ENCODE data around the gene MAP3K12.

The MAP3K12 gene

GRCh38 chr12:53496752-53497032, 2.6 kb downstream of the MAP3K12 start:
- Histone ChIP-seq H4K20me1 (ENCODE audit: insufficient read depth) (no peaks in the 10 kb centered on the region), H3K36me3 (ENCODE audit: insufficient read depth) (no peaks in the 10 kb centered on the region), H3K27me3 (ENCODE audit: insufficient read depth, low read depth) (no peaks in the 10 kb centered on the region), H3K4me1 (ENCODE audit: low read depth, poor library complexity, severe bottlenecking) (peaks cover 49% of the 10 kb centered on the region), H3K79me2 (ENCODE audit: insufficient read depth, low read depth) (peaks cover 3% of the 10 kb centered on the region), H3K4me2 (no peak overlapping the region), H3K9ac (no peak overlapping the region), H3K4me3 (IDR thresholded peaks at IDR 0.05; ENCODE audit: insufficient read depth, low read depth, low read length) (no peak overlapping the region), H3K27ac (no peak overlapping the region), H2AFZ (ENCODE audit: low read depth) (no peak overlapping the region)
- no peak for TF ChIP-seq CTCF (conservative IDR thresholded peaks at IDR 0.05; ENCODE audit: low read depth, low read length)

GRCh38 chr12:53495903-53496751, 3.1 kb downstream of the MAP3K12 start:
- no peaks in the 10 kb centered on the region for H3K27me3 ChIP-seq (ENCODE audit: insufficient read depth, low read depth)
- no peak overlapping the region for H3K27ac ChIP-seq
- no peak overlapping the region for H3K9ac ChIP-seq
- H3K36me3 ChIP-seq (ENCODE audit: insufficient read depth), result no peaks in the 10 kb centered on the region
- TF ChIP-seq CTCF (conservative IDR thresholded peaks at IDR 0.05; ENCODE audit: low read depth, low read length), result no peak
- H4K20me1 ChIP-seq (ENCODE audit: insufficient read depth), result no peaks in the 10 kb centered on the region
- H3K79me2 ChIP-seq (ENCODE audit: insufficient read depth, low read depth), result no peaks in the 10 kb centered on the region
- H3K4me3 ChIP-seq (IDR thresholded peaks at IDR 0.05; ENCODE audit: insufficient read depth, low read depth, low read length), result no peak overlapping the region
- H2AFZ ChIP-seq (ENCODE audit: low read depth), result no peak overlapping the region
- H3K4me2 ChIP-seq, result no peak overlapping the region; the same call in 1 of the 2 replicates
- peaks cover 48% of the 10 kb centered on the region for H3K4me1 ChIP-seq (ENCODE audit: low read depth, poor library complexity, severe bottlenecking)

- Histone ChIP-seq H2AFZ (ENCODE audit: low read depth) (peak overlapping the region; percentile 90), H3K4me2 (peak overlapping the region; percentile 98), H4K20me1 (ENCODE audit: insufficient read depth) (no peaks in the 10 kb centered on the region), H3K79me2 (ENCODE audit: insufficient read depth, low read depth) (no peaks in the 10 kb centered on the region), H3K4me1 (ENCODE audit: low read depth, poor library complexity, severe bottlenecking) (peaks cover 40% of the 10 kb centered on the region), H3K27ac (peak overlapping the region; percentile 50), H3K4me3 (IDR thresholded peaks at IDR 0.05; ENCODE audit: insufficient read depth, low read depth, low read length) (peak overlapping the region; percentile 64), H3K27me3 (ENCODE audit: insufficient read depth, low read depth) (no peaks in the 10 kb centered on the region), H3K36me3 (ENCODE audit: insufficient read depth) (no peaks in the 10 kb centered on the region), H3K9ac (peak overlapping the region; percentile 54; the same call in 1 of the 2 replicates)
- no peak for TF ChIP-seq CTCF (conservative IDR thresholded peaks at IDR 0.05; ENCODE audit: low read depth, low read length)
Measured at GRCh38 chr12:53493610-53494391, 5.5 kb downstream of the MAP3K12 start.

- peak overlapping the region; percentile 64 for H3K4me3 ChIP-seq (IDR thresholded peaks at IDR 0.05; ENCODE audit: insufficient read depth, low read depth, low read length)
- peak overlapping the region; percentile 98 for H3K4me2 ChIP-seq
- H2AFZ ChIP-seq (ENCODE audit: low read depth), result peak overlapping the region; percentile 90
- H3K9ac ChIP-seq, result peak overlapping the region; percentile 54
- no peaks in the 10 kb centered on the region for H3K36me3 ChIP-seq (ENCODE audit: insufficient read depth)
- TF ChIP-seq CTCF (conservative IDR thresholded peaks at IDR 0.05; ENCODE audit: low read depth, low read length), result no peak; the same call in 1 of the 2 replicates
- no peaks in the 10 kb centered on the region for H4K20me1 ChIP-seq (ENCODE audit: insufficient read depth)
- no peaks in the 10 kb centered on the region for H3K27me3 ChIP-seq (ENCODE audit: insufficient read depth, low read depth)
- peak overlapping the region; percentile 50 for H3K27ac ChIP-seq
- H3K4me1 ChIP-seq (ENCODE audit: low read depth, poor library complexity, severe bottlenecking), result peaks cover 40% of the 10 kb centered on the region
- no peaks in the 10 kb centered on the region for H3K79me2 ChIP-seq (ENCODE audit: insufficient read depth, low read depth)
Measured at GRCh38 chr12:53492830-53493609, 6.2 kb downstream of the MAP3K12 start.

Data from KMS-11 (cell line).